Mucosa of gallbladder (tissue), 1 donor: Measurements from ENCODE around the gene ADGRL3. TPM values are rescaled to one million over a fixed set of nuclear protein-coding genes. Genes with fewer than 3 reads are reported as not detected.
"Not testable (repeated sequence)": the region's sequence is repeated elsewhere in the genome, so short reads cannot be mapped to it uniquely, and the experiment has no call there.

Experiments
- DNase-seq: peaks from one replicate; pipeline ENCODE4 v3.0.0-alpha.2; 2020; ENCODE audit warnings: low spot score
- total RNA-seq: library from RNA; stranded (reverse); gene quantifications from one replicate; pipeline ENCODE4 v1.2.1, GENCODE V29; 2021
- donor health status: DM: no; HTN: no; CAD: no.

Gene ADGRL3
- total RNA-seq, 1 donor from 2014 or later = 3.5 TPM

GRCh38 chr4:61805227-61805626 is 605.1 kb downstream of the ADGRL3 start:
- DNase-seq = no peak

DNA sequence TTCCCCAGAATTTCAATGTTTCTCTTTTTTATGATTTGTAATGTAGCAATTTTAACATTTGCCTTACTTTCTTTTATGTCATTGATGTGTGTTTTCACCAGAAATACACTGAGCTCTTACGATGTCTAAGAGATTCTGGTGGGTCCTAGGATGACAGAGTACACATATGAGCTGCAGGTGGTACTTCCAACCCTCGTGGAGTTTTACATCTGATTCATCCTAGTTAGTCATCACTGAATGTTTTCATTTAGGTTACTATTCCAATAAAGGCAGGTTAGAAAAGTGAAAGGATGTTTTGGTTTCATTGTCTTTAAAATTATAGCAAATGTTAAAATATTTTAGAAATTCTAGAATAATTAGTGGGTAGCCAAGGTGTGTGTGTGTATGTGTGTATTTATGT is 605.9 kb downstream of the ADGRL3 start:
- no peak for DNase-seq

- DNase-seq = no peak
Measured at GRCh38 chr4:61812171-61812570, 612.0 kb downstream of the ADGRL3 start.

- no peak for DNase-seq
Measured at GRCh38 chr4:61817071-61817470, 616.9 kb downstream of the ADGRL3 start.

- DNase-seq = no peak
Measured at GRCh38 chr4:61820136-61820535, 620.0 kb downstream of the ADGRL3 start.

GRCh38 chr4:61824454-61824853 is 624.3 kb downstream of the ADGRL3 start:
- no peak for DNase-seq

GRCh38 chr4:61827907-61828391 is 627.8 kb downstream of the ADGRL3 start:
- no peak for DNase-seq

DNA sequence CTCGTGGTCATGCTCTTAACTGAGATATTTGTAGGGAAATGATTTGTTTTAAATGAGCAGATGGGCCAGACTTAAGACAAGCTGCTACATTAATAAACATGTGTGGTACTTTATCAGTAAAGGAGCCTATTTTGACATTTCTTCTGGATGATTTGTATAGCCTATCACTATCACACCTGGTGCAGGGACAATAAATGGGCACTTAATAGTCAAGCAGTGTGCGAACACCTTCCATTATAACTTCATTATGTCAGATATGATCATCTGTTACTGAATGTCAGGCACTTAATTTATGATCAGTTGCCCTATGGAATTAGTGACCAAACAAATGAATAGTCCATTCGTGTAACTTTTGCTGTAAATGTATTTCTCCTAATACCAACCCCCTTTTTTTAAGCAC is 628.8 kb downstream of the ADGRL3 start:
- no peak for DNase-seq

DNA sequence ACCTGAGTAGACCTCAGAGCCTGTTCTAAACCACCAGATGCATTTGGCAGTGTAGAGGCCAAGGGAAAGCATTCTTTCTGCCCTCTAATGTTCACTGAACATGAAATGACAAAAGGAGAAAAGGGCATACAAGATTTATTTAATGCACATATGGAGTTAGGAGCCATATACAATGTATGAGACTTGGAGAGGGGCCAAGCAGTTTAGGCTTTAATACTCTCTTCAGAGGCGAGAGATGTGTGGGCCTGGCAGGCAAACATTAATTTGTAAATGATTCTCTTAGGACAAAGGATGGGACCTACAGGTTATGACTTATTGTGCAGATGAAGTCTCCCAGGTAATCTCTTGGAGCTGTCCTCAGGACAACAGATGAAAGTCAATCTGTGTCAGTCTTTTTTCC is 631.9 kb downstream of the ADGRL3 start:
- DNase-seq = no peak

DNA sequence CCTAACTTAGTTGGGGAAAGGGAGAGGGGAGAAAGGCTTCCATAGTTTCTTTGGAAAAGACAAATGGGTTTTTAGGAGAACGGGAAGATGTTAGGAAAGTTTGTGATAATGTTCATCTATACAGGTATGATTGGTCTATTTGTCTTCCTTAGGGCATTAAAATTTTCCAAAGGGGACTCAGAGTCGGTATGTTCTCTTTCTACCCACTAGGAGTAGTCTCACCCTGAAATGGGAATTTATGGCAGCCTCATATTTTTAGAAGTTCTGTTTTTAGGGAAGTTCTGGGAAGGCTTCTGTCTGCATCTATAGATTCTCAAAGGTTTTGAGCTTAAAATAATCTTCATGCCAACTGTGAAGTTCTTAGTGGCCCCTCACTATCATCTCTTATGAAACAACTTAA is 637.3 kb downstream of the ADGRL3 start:
- DNase-seq = no peak

GRCh38 chr4:61838072-61838471 is 637.9 kb downstream of the ADGRL3 start:
- no peak for DNase-seq

- DNase-seq = no peak
Measured at GRCh38 chr4:61841714-61842113, 641.6 kb downstream of the ADGRL3 start.

DNA sequence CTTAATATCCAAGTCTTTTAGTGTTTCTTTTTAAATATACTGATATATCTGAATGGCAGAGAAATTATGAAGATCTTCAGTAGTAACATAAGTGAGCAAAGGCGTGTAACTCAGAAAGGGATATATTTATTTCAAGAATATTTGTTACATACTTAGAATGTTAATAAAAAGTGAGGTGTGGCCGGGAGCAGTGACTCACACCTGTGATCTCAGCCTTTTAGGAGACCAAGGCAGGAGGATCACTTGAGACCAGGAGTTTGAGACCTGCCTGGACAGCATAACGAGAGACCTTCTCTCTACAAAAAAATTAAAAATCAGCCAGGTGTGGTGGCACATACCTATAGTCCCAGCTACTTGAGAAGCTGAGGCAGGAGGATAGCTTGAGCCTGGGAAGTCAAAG is 651.0 kb downstream of the ADGRL3 start:
- DNase-seq = no peak

DNA sequence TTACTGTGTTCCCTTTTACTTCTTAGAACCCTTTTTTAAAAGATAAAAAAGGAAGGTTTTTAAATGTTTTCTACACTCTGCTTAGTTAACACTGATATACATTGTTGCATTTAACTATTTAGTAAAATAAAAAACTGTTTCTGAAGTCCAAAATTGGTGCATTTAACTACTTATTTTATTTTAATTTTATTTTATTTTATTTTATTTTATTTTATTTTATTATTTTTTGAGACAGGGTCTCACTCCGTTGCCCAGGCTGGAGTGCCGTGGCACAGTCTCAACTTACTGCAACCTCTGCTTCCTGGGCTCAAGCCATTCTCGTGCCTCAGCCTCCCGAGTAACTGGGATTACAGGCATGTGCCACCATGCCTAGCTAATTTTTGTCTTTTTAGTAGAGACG is 652.0 kb downstream of the ADGRL3 start:
- DNase-seq = not testable (repeated sequence)

GRCh38 chr4:61853041-61853440 is 652.9 kb downstream of the ADGRL3 start:
- DNase-seq = no peak

DNA sequence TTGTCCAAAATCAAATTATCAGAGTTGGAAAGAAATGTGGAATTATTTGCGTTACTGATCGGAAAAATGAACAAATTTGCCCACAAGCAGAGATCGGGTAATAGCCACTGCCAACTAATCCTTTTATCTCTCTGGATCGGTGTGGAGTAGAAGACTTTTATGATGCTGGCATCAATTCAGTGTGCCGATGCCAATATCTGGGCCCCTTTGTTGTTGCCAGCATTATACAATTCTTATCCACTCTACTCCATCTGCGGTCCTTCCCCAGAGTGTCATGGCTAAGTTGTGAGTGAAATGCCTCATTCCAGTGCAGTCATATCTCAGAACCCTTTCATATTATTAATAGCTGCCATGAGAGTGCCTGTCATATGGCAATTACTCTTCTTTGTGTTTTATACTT is 660.2 kb downstream of the ADGRL3 start:
- DNase-seq = no peak

GRCh38 chr4:61864286-61864685 is 664.2 kb downstream of the ADGRL3 start:
- no peak for DNase-seq

DNA sequence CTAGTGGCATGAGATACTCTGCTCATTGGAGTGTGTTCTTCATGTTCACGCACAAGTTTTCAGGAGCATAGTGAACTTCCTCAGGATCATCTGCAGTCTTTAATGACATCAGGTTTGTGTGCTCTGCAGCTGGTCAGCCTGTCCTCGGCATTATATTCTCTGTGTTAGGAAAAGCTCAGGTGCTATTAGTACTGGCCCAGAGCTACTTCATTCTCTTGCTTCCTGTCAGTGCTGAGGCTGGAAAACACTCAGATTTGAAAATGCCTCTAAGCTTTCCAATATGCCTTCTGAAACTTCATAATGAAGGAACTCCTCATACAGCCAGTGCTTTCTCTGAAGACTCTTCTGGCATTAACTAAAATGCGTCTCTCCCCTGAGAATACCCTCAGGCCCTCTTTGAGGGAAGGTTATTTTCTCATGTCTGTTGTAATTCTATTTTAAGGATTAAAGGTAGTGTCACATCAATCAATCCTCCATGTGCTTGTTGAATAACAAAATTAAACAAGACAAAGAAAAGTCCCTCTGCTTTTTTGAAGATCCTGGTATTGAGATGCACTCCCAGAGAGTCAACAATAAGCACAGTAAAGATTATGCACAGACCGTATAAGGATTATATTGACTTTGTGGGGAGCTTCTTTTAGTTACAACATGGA is 666.4 kb downstream of the ADGRL3 start:
- DNase-seq = no peak

GRCh38 chr4:61872983-61873382 is 672.9 kb downstream of the ADGRL3 start:
- DNase-seq = no peak

GRCh38 chr4:61877266-61877665 is 677.1 kb downstream of the ADGRL3 start:
- no peak for DNase-seq

- DNase-seq = no peak
Measured at GRCh38 chr4:61877893-61878292, 677.8 kb downstream of the ADGRL3 start.

DNA sequence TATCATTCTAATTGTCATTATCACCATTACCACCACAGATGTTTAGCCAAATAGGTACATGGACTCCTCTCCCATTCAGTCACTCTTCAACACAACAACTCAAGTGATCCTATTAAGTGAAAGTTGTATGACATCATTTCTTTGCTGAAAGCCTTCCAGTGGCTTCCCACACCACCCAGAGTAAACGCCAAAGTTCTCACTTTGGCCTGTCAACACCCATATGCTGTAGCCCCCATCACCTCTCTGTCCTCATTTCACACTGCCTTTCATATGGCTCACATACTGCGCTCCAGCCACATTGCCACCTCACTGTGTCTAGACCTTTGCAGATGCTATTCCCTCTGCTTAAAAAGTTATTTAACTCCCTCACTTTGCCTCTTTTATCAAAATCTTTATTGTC is 682.3 kb downstream of the ADGRL3 start:
- no peak for DNase-seq

DNA sequence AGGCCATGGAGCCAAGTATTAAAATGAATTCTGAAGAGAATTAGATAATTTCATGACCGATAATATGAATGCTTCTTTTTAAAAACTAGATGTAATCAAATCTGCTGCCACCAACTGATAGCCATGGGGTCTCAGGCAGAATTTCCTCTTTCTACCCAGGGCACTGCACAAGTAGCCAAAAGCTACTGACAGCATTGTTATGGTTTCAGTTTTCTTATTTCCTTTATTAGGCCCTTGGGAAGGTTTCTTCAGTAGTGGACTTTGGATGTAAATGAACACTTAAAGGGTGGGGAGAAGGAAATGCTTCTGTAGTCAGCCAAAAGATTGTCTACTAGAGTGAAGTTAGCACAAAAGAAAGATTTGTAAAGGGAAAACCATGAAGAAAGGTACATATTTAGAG is 686.0 kb downstream of the ADGRL3 start:
- DNase-seq = no peak

DNA sequence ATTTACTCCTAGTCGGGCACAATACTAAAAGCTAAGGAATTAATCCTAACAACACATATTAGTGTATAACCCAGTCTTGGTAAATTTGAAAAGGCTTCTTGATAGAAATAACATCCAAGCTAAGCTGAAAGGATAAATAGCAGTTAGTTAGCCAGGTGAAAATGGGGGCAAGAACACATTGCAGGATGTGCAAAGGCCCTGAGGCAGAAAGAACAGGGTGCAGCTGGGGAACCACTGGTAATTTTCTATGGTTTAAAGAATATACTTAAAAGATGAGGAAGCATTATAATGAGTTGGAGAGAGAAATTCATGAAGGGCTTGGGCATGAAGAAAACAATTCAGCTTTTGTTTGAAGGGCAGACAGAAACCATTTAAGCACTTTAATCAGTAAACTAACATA is 689.0 kb downstream of the ADGRL3 start:
- no peak for DNase-seq
